SK-N-SH (cell line): ENCODE measurements around the gene SSNA1. TPM values are rescaled to one million over a fixed set of nuclear protein-coding genes. Genes with fewer than 3 reads are reported as not detected.

ENCODE experiments used
- CTCF ChIA-PET: fragments of 300-600, 350-600 bp; formaldehyde crosslinking; extraction: SDS; loops from one replicate; lab custom pipeline; 2021; lab: Yijun Ruan, JAX
- POLR2A ChIA-PET: fragments of 350-600 bp; sonication (Branson Sonifier 250); formaldehyde crosslinking; extraction: SDS; loops from one replicate; lab custom pipeline; 2020; ENCODE audit warnings: antibody characterized with exemption, inconsistent platforms; lab: Yijun Ruan, JAX
- DNase-seq: peaks from one replicate; pipeline ENCODE4 v3.0.0; 2012
- H2AFZ ChIP-seq: fragments of 200-600 bp; sonication (generic); 2 replicates; pipeline ENCODE4 v1.8.1; 2016; ENCODE audit warnings: antibody characterized with exemption, mild to moderate bottlenecking, low read depth
- H3F3A ChIP-seq: fragments of 200-600 bp; sonication (generic); replicated peaks from 2 replicates; pipeline ENCODE3; 2016; ENCODE audit warnings: antibody characterized with exemption, mild to moderate bottlenecking; ENCODE audit not compliant: insufficient read depth
- H3K27ac ChIP-seq, 2 experiments: fragments of 200-500 bp in 1 of 2; fragments of 200-600 bp in 1 of 2; sonication (Bioruptor generic) in 1 of 2; sonication (generic), shearing (Covaris generic) in 1 of 2; 2 replicates each; pipeline versions ENCODE4 v1.5.1 to v1.6.1; 2014 to 2016; ENCODE audit warnings: low read depth in 2 of 2, inconsistent platforms in 1 of 2, low read length in 1 of 2, mild to moderate bottlenecking in 1 of 2, mixed read lengths in 1 of 2
- H3K27me3 ChIP-seq: fragments of 200-600 bp; sonication (generic), shearing (Covaris generic); 2 replicates; pipeline ENCODE4 v1.6.1; 2016; ENCODE audit warnings: mixed run types; ENCODE audit not compliant: insufficient read depth
- H3K36me3 ChIP-seq, 2 experiments: fragments of 200-500 bp in 1 of 2; fragments of 200-600 bp in 1 of 2; sonication (Bioruptor generic) in 1 of 2; sonication (generic) in 1 of 2; replicated peaks in 1 of 2; 2 replicates each; pipeline versions ENCODE3 to v1.5.1; 2014 to 2016; ENCODE audit warnings: low read length in 1 of 2, mild to moderate bottlenecking in 1 of 2; ENCODE audit not compliant: insufficient read depth in 2 of 2, control insufficient read depth in 1 of 2
- H3K4me1 ChIP-seq, 2 experiments: fragments of 200-500 bp in 1 of 2; fragments of 200-600 bp in 1 of 2; sonication (Bioruptor generic) in 1 of 2; sonication (generic), shearing (Covaris generic) in 1 of 2; 2 replicates each; pipeline versions ENCODE4 v1.5.1 to v1.6.1; 2014 to 2016; ENCODE audit warnings: low read depth in 1 of 2, low read length in 1 of 2, mixed run types in 1 of 2; ENCODE audit not compliant: insufficient read depth in 2 of 2, control insufficient read depth in 1 of 2
- H3K4me2 ChIP-seq: fragments of 200-600 bp; sonication (generic), shearing (Covaris generic); 2 replicates; pipeline ENCODE4 v1.6.1; 2017; ENCODE audit warnings: mixed run types
- H3K4me3 ChIP-seq, 2 experiments: fragments of 200-500 bp in 1 of 2; fragments of 200-600 bp in 1 of 2; sonication (Bioruptor generic) in 1 of 2; sonication (generic), shearing (Covaris generic) in 1 of 2; 2 replicates each; pipeline versions ENCODE4 v1.5.1 to v1.8.1; 2014 to 2016; ENCODE audit warnings: low read depth in 2 of 2, inconsistent platforms in 1 of 2, low read length in 1 of 2, mild to moderate bottlenecking in 1 of 2, mixed read lengths in 1 of 2, moderate library complexity in 1 of 2
- H3K79me2 ChIP-seq: fragments of 200-600 bp; sonication (generic); 2 replicates; pipeline ENCODE4 v1.8.1; 2017; ENCODE audit warnings: mild to moderate bottlenecking; ENCODE audit not compliant: insufficient read depth
- H3K9ac ChIP-seq: fragments of 200-600 bp; sonication (generic); 2 replicates; pipeline ENCODE4 v1.6.1; 2017; ENCODE audit warnings: mixed run types
- H3K9me2 ChIP-seq: fragments of 200-600 bp; sonication (generic); 2 replicates; pipeline ENCODE4 v1.6.1; 2017; ENCODE audit warnings: mixed run types
- H3K9me3 ChIP-seq: fragments of 200-600 bp; sonication (generic); 2 replicates; pipeline ENCODE4 v1.6.1; 2017; ENCODE audit warnings: mixed run types, mild to moderate bottlenecking, moderate library complexity
- H4K20me1 ChIP-seq: fragments of 200-600 bp; sonication (generic); 2 replicates; pipeline ENCODE4 v1.6.1; 2017; ENCODE audit warnings: mild to moderate bottlenecking, mixed run types; ENCODE audit not compliant: insufficient read depth
- CTCF ChIP-seq: fragments of 200-600 bp; sonication (generic); IDR thresholded peaks from 2 replicates; pipeline ENCODE4 v1.6.1; 2017; ENCODE audit warnings: antibody characterized with exemption, mild to moderate bottlenecking, moderate library complexity
- EZH2phosphoT487 ChIP-seq: fragments of 200-600 bp; sonication (generic); IDR thresholded peaks from 2 replicates; pipeline ENCODE4 v1.6.1; 2017; ENCODE audit warnings: low read depth, mixed run types, mild to moderate bottlenecking, antibody characterized with exemption, moderate library complexity, borderline replicate concordance
- FOXJ3 ChIP-seq: sonication (generic); formaldehyde crosslinking; IDR thresholded peaks from 2 replicates; pipeline ENCODE4 v1.5.1; 2020; ENCODE audit warnings: mild to moderate bottlenecking, missing genetic modification reagents
- FOXM1 ChIP-seq: IDR thresholded peaks from 2 replicates; pipeline ENCODE4 v1.4.0; 2012; ENCODE audit warnings: low read depth, mild to moderate bottlenecking
- GABPA ChIP-seq: IDR thresholded peaks from 2 replicates; pipeline ENCODE4 v1.4.0; 2012; ENCODE audit warnings: low read depth, mild to moderate bottlenecking
- MAX ChIP-seq: IDR thresholded peaks from 2 replicates; pipeline ENCODE4 v1.4.0; 2012; ENCODE audit warnings: low read depth
- NFIC ChIP-seq: IDR thresholded peaks from 2 replicates; pipeline ENCODE4 v1.4.0; 2012; ENCODE audit warnings: borderline replicate concordance
- NRF1 ChIP-seq: IDR thresholded peaks from 2 replicates; pipeline ENCODE4 v1.6.1; 2012; ENCODE audit warnings: low read depth, mild to moderate bottlenecking, low read length
- PBX3 ChIP-seq: IDR thresholded peaks from 2 replicates; pipeline ENCODE4; 2012
- POLR2AphosphoS5 ChIP-seq: IDR thresholded peaks from 2 replicates; pipeline ENCODE4 v1.6.1; 2012; ENCODE audit warnings: low read depth, low read length
- RAD21 ChIP-seq: IDR thresholded peaks from 2 replicates; pipeline ENCODE4 v1.6.1; 2012; ENCODE audit warnings: mild to moderate bottlenecking, low read length
- TAF1 ChIP-seq: IDR thresholded peaks from 2 replicates; pipeline ENCODE4 v1.6.1; 2012; ENCODE audit warnings: low read depth, mild to moderate bottlenecking, low read length, moderate library complexity, borderline replicate concordance
- TCF12 ChIP-seq: IDR thresholded peaks from 2 replicates; pipeline ENCODE4 v1.4.0; 2012
- TEAD4 ChIP-seq: IDR thresholded peaks from 2 replicates; pipeline ENCODE4 v1.4.0; 2012; ENCODE audit warnings: mild to moderate bottlenecking, borderline replicate concordance; ENCODE audit not compliant: insufficient read depth
- WGBS: methylation state at CpG from one replicate; pipeline ENCODE4 v1.1.6; 2017; ENCODE audit warnings: low lambda C conversion rate; 5-methylcytosine and 5-hydroxymethylcytosine counted together
- polyA plus RNA-seq, 3 experiments: library from polyadenylated mRNA; depleted of rRNA; stranded (reverse); fragments of >200 nt; gene quantifications; 2 replicates each; pipeline ENCODE4 v1.2.3, GENCODE V29; 2012
- TF ChIP-seq, protein P1 (sequence below): IDR thresholded peaks from 2 replicates; pipeline ENCODE4 v1.6.1; 2012; ENCODE audit warnings: mild to moderate bottlenecking, low read depth, low read length, moderate library complexity

Gene SSNA1
- polyA plus RNA-seq, 1 of the 3 experiments (the other 2 are of a cell fraction): 124 TPM

DNA sequence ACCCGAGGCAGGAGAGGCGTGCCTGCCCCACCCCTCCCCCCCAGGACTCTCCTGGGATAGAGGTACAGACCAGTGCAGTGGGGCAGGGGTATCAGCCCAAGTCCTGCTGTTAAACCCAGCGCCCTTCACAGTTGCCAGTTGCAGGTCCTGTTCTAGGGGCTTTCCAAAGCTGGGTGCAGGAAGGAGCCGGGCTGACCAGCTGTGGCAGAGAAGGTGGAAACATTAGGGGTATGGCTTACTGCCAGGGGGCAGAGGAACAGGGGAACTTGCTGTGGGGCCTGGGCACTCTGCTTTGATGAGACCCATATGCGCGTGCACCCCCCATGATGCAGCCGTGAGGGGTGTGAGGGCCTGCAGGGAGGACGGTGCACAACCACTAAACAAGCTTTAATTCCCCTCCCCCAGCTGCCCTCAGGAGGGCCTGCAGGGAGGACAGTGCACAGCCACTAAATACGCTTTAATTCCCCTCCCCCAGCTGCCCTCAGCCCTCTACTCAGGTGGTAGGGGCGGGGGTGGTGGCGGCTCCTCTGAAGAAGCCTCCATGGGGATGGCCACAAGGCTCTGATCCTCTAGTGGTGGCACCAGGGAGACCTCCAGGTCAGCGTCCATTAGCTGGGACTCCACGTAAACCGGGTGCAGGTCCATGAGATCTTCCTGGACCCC lies 17.9 kb upstream of the SSNA1 start (continued):
- TF ChIP-seq, protein P1, sequence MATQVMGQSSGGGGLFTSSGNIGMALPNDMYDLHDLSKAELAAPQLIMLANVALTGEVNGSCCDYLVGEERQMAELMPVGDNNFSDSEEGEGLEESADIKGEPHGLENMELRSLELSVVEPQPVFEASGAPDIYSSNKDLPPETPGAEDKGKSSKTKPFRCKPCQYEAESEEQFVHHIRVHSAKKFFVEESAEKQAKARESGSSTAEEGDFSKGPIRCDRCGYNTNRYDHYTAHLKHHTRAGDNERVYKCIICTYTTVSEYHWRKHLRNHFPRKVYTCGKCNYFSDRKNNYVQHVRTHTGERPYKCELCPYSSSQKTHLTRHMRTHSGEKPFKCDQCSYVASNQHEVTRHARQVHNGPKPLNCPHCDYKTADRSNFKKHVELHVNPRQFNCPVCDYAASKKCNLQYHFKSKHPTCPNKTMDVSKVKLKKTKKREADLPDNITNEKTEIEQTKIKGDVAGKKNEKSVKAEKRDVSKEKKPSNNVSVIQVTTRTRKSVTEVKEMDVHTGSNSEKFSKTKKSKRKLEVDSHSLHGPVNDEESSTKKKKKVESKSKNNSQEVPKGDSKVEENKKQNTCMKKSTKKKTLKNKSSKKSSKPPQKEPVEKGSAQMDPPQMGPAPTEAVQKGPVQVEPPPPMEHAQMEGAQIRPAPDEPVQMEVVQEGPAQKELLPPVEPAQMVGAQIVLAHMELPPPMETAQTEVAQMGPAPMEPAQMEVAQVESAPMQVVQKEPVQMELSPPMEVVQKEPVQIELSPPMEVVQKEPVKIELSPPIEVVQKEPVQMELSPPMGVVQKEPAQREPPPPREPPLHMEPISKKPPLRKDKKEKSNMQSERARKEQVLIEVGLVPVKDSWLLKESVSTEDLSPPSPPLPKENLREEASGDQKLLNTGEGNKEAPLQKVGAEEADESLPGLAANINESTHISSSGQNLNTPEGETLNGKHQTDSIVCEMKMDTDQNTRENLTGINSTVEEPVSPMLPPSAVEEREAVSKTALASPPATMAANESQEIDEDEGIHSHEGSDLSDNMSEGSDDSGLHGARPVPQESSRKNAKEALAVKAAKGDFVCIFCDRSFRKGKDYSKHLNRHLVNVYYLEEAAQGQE: no peak
- TF ChIP-seq POLR2AphosphoS5 (no peak), CTCF (no peak), NRF1 (no peak)

DNA sequence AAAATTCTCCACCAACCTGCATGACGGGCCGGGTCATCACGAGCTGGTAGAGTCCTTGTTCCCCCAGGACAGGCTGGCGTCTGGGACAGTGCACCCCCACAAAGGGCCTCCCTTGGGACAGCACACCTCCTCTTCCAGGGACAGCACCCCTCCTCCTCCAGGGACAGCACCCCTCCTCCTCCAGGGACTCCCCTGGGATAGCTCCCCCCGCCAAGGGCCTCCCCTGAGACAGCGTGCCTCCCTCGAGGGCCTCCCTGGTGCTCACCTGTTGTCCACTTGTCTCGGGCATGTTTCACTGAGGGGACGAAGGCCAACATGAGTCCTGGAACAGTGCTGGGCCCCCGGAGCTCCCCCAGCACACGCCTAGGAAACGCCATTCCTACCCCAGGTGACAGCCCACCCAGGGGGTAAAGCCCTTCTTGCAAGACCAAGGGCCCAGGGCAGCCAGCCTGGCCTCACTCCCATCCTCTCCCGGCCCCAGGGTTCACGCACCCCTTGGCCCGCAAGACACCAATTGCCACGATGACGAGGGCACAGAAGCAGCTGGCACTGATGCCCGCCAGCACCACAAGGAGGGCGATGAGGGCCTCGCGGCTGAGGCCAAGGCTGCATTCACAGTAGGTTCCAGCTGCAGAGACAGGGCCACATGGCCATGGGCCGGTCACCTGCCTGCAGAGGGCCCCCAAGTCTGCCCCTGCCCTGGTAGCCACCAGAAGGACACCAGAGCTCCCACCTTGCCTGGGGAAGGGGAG lies 17.2 kb upstream of the SSNA1 start:
- H3K27ac ChIP-seq: no peak overlapping the region
- H3K4me1 ChIP-seq: peaks cover 0 to 23% of the 10 kb centered on the region in 2 experiments; a peak in 1 of 4 replicates
- H2AFZ ChIP-seq: no peak overlapping the region
- H3K79me2 ChIP-seq: no peaks in the 10 kb centered on the region
- H3K9ac ChIP-seq: no peak overlapping the region
- ChIA-PET CTCF (interaction anchor here (0.8 to 5.0 kb wide), 6 partner anchors 13 to 124 kb away, joined by 3 to 24 read pairs (median 4); partner anchors contain the start of genes ANAPC2, GRIN1, RNF224 and SSNA1), POLR2A (interaction anchor here (1.3 to 1.5 kb wide), 2 partner anchors 17 to 32 kb away, joined by 3 read pairs; partner anchors contain the start of genes ANAPC2, GRIN1 and SSNA1)
- DNase-seq: no peak
- H3K9me2 ChIP-seq: no peaks in the 10 kb centered on the region
- H3K27me3 ChIP-seq: peaks cover 33% of the 10 kb centered on the region
- no peak overlapping the region for H3K4me2 ChIP-seq
- H4K20me1 ChIP-seq: no peaks in the 10 kb centered on the region
- no peaks in the 10 kb centered on the region for H3F3A ChIP-seq
- WGBS: 84% methylated on average over 6 of the region's 22 CpGs
- no peak overlapping the region for H3K4me3 ChIP-seq
- no peaks in the 10 kb centered on the region for H3K36me3 ChIP-seq
- no peaks in the 10 kb centered on the region for H3K9me3 ChIP-seq
- TF ChIP-seq RAD21 (no peak), EZH2phosphoT487 (no peak), FOXJ3 (CRISPR knock-in tag) (no peak), FOXM1 (no peak), GABPA (no peak), PBX3 (no peak), TAF1 (no peak), NFIC (no peak), TCF12 (no peak), TEAD4 (no peak), MAX (no peak)
- TF ChIP-seq, protein P1: no peak
